Measurements from ENCODE around the gene ARHGAP18.

ARHGAP18 gene

GRCh38 chr6:129641344-129641743 lies 68.6 kb downstream of the ARHGAP18 start:
- DNase-seq: no peak

- peak; percentile 45 for DNase-seq
Observed at GRCh38 chr6:129638686-129639085, 71.3 kb downstream of the ARHGAP18 start.

GRCh38 chr6:129638055-129638684 lies 71.8 kb downstream of the ARHGAP18 start:
- DNase-seq: no peak

- DNase-seq: no peak
Observed at GRCh38 chr6:129637340-129638054, 72.5 kb downstream of the ARHGAP18 start.

- DNase-seq: no peak
Observed at GRCh38 chr6:129635396-129636130, 74.4 kb downstream of the ARHGAP18 start.

- DNase-seq: no peak
Observed at GRCh38 chr6:129634411-129635230, 75.4 kb downstream of the ARHGAP18 start.

- DNase-seq: no peak
Observed at GRCh38 chr6:129633529-129633928, 76.4 kb downstream of the ARHGAP18 start.

GRCh38 chr6:129632172-129632613 lies 77.8 kb downstream of the ARHGAP18 start:
- DNase-seq: no peak

GRCh38 chr6:129631070-129631469 lies 78.9 kb downstream of the ARHGAP18 start:
- no peak for DNase-seq

- DNase-seq: no peak
Observed at GRCh38 chr6:129630596-129630995, 79.4 kb downstream of the ARHGAP18 start.

GRCh38 chr6:129628101-129628815 lies 81.7 kb downstream of the ARHGAP18 start:
- no peak for DNase-seq

GRCh38 chr6:129624488-129624887 lies 85.5 kb downstream of the ARHGAP18 start:
- DNase-seq: no peak

GRCh38 chr6:129623008-129623732 lies 86.8 kb downstream of the ARHGAP18 start:
- no peak for DNase-seq

GRCh38 chr6:129621252-129621651 lies 88.7 kb downstream of the ARHGAP18 start:
- peak; percentile 66 for DNase-seq

- no peak for DNase-seq
Observed at GRCh38 chr6:129620234-129620610, 89.8 kb downstream of the ARHGAP18 start.

GRCh38 chr6:129619579-129620233 lies 90.3 kb downstream of the ARHGAP18 start:
- no peak for DNase-seq

GRCh38 chr6:129617986-129618385 lies 92.0 kb downstream of the ARHGAP18 start:
- DNase-seq: no peak

- no peak for DNase-seq
Observed at GRCh38 chr6:129615496-129615895, 94.5 kb downstream of the ARHGAP18 start.

- DNase-seq: no peak
Observed at GRCh38 chr6:129615020-129615419, 95.0 kb downstream of the ARHGAP18 start.

GRCh38 chr6:129614464-129614863 lies 95.5 kb downstream of the ARHGAP18 start:
- no peak for DNase-seq

GRCh38 chr6:129612440-129612839 lies 97.5 kb downstream of the ARHGAP18 start:
- no peak for DNase-seq
